MM.1S (cell line): Measurements from ENCODE around the gene LYSMD2.

ENCODE experiments used
- DNase-seq: peaks from one replicate; pipeline ENCODE4 v3.0.0-alpha.2; 2015
- H2AFZ ChIP-seq: fragments of 300-600 bp; sonication (generic); 2 replicates; pipeline ENCODE4 v1.6.0; 2016; ENCODE audit warnings: antibody characterized with exemption, low read length
- H3F3A ChIP-seq: fragments of 300-600 bp; sonication (generic); 2 replicates; pipeline ENCODE4 v1.6.1; 2016; ENCODE audit warnings: mild to moderate bottlenecking, antibody characterized with exemption, low read length, moderate library complexity, mixed read lengths; ENCODE audit not compliant: insufficient read depth
- H3K27ac ChIP-seq: fragments of 300-600 bp; sonication (generic); 2 replicates; pipeline ENCODE4 v1.5.1; 2016; ENCODE audit warnings: mild to moderate bottlenecking, low read length
- H3K27me3 ChIP-seq: fragments of 300-600 bp; sonication (generic); replicated peaks from 2 replicates; pipeline ENCODE4 v1.6.0; 2016; ENCODE audit warnings: low read length; ENCODE audit not compliant: insufficient read depth
- H3K36me3 ChIP-seq: fragments of 300-600 bp; sonication (generic); replicated peaks from 2 replicates; pipeline ENCODE4 v1.6.1; 2016; ENCODE audit warnings: mild to moderate bottlenecking, low read length, mixed read lengths; ENCODE audit not compliant: insufficient read depth
- H3K4me1 ChIP-seq: fragments of 300-600 bp; sonication (generic); 2 replicates; pipeline ENCODE4 v1.6.1; 2016; ENCODE audit warnings: low read length, mixed read lengths
- H3K4me2 ChIP-seq: fragments of 300-600 bp; sonication (generic); 2 replicates; pipeline ENCODE4 v1.6.0; 2016; ENCODE audit warnings: low read depth, low read length
- H3K4me3 ChIP-seq: fragments of 300-600 bp; sonication (generic); 2 replicates; pipeline ENCODE4 v1.5.1; 2016; ENCODE audit warnings: low read length, mixed read lengths
- H3K79me2 ChIP-seq: fragments of 300-600 bp; sonication (generic); 2 replicates; pipeline ENCODE4 v1.6.1; 2016; ENCODE audit warnings: mixed run types, low read length, mixed read lengths
- H3K9ac ChIP-seq: fragments of 300-600 bp; sonication (generic); 2 replicates; pipeline ENCODE4 v1.6.1; 2016; ENCODE audit warnings: low read length, mixed read lengths
- H3K9me2 ChIP-seq: fragments of 300-600 bp; sonication (generic); replicated peaks from 2 replicates; pipeline ENCODE4 v1.6.1; 2016; ENCODE audit warnings: mild to moderate bottlenecking, low read length, mixed read lengths; ENCODE audit not compliant: insufficient read depth
- H3K9me3 ChIP-seq: fragments of 300-600 bp; sonication (generic); replicated peaks from 2 replicates; pipeline ENCODE4 v1.6.1; 2016; ENCODE audit warnings: mild to moderate bottlenecking, low read length, mixed read lengths; ENCODE audit not compliant: insufficient read depth
- H4K20me1 ChIP-seq: fragments of 300-600 bp; sonication (generic); 2 replicates; pipeline ENCODE4 v1.6.1; 2016; ENCODE audit warnings: mild to moderate bottlenecking, low read length, moderate library complexity, mixed read lengths; ENCODE audit not compliant: insufficient read depth
- CTCF ChIP-seq: fragments of 300-600 bp; sonication (generic); IDR thresholded peaks from 2 replicates; pipeline ENCODE4 v1.5.1; 2016; ENCODE audit warnings: antibody characterized with exemption, low read length, mixed read lengths
- EZH2 ChIP-seq: fragments of 300-600 bp; sonication (generic); optimal IDR thresholded peaks from 2 replicates; pipeline ENCODE3; 2017; ENCODE audit warnings: low read depth, mild to moderate bottlenecking, antibody characterized with exemption, low read length, mixed read lengths
- EZH2phosphoT487 ChIP-seq: fragments of 300-600 bp; sonication (generic); IDR thresholded peaks from 2 replicates; pipeline ENCODE4 v1.6.1; 2018; ENCODE audit warnings: antibody characterized with exemption, low read length

Gene LYSMD2

GRCh38 chr15:51702710-51703109 lies 34.7 kb downstream of the LYSMD2 start:
- Histone ChIP-seq H3K9me2 (no peaks in the 10 kb centered on the region), H3K4me1 (no peaks in the 10 kb centered on the region), H4K20me1 (no peaks in the 10 kb centered on the region), H3K4me3 (no peak overlapping the region), H2AFZ (no peak overlapping the region), H3K9ac (no peak overlapping the region), H3K79me2 (no peaks in the 10 kb centered on the region), H3K9me3 (no peaks in the 10 kb centered on the region), H3K4me2 (no peak overlapping the region), H3K27ac (no peak overlapping the region), H3K36me3 (no peaks in the 10 kb centered on the region), H3F3A (no peaks in the 10 kb centered on the region), H3K27me3 (no peaks in the 10 kb centered on the region)
- no peak for DNase-seq
- no peak for TF ChIP-seq EZH2
- TF ChIP-seq CTCF = no peak
- no peak for TF ChIP-seq EZH2phosphoT487

- no peak overlapping the region for H2AFZ ChIP-seq
- no peak for DNase-seq
- no peaks in the 10 kb centered on the region for H3K9me3 ChIP-seq
- no peak overlapping the region for H3K4me3 ChIP-seq
- no peaks in the 10 kb centered on the region for H3K79me2 ChIP-seq
- H3K27ac ChIP-seq = no peak overlapping the region
- H3F3A ChIP-seq = no peaks in the 10 kb centered on the region
- H3K27me3 ChIP-seq = no peaks in the 10 kb centered on the region
- no peak overlapping the region for H3K4me2 ChIP-seq
- H3K9ac ChIP-seq = no peak overlapping the region
- no peaks in the 10 kb centered on the region for H3K4me1 ChIP-seq
- TF ChIP-seq EZH2phosphoT487 = no peak
- TF ChIP-seq EZH2 = no peak
- no peak for TF ChIP-seq CTCF
- H3K9me2 ChIP-seq = no peaks in the 10 kb centered on the region
- no peaks in the 10 kb centered on the region for H4K20me1 ChIP-seq
- no peaks in the 10 kb centered on the region for H3K36me3 ChIP-seq
Measured at GRCh38 chr15:51699373-51699772, 38.1 kb downstream of the LYSMD2 start.

- no peak overlapping the region for H3K9ac ChIP-seq
- no peaks in the 10 kb centered on the region for H3K27me3 ChIP-seq
- no peak overlapping the region for H2AFZ ChIP-seq
- no peaks in the 10 kb centered on the region for H3K36me3 ChIP-seq
- H3K27ac ChIP-seq = no peak overlapping the region
- H3K4me3 ChIP-seq = no peak overlapping the region
- no peaks in the 10 kb centered on the region for H4K20me1 ChIP-seq
- H3K4me1 ChIP-seq = no peaks in the 10 kb centered on the region
- no peaks in the 10 kb centered on the region for H3K79me2 ChIP-seq
- H3F3A ChIP-seq = no peaks in the 10 kb centered on the region
- TF ChIP-seq CTCF (no peak), EZH2phosphoT487 (no peak), EZH2 (no peak)
- no peak overlapping the region for H3K4me2 ChIP-seq
- DNase-seq = no peak
- no peaks in the 10 kb centered on the region for H3K9me2 ChIP-seq
- H3K9me3 ChIP-seq = no peaks in the 10 kb centered on the region
Measured at GRCh38 chr15:51697163-51697562, 40.3 kb downstream of the LYSMD2 start.
